GM19099 (cell line): ENCODE results near the gene IRF7.

ENCODE experiments used
- POLR2A ChIP-seq: IDR thresholded peaks from 3 replicates; pipeline ENCODE4 v1.6.1; 2011; ENCODE audit warnings: low read depth; ENCODE audit not compliant: insufficient read length; ENCODE audit errors: extremely low read depth

The IRF7 gene

DNA sequence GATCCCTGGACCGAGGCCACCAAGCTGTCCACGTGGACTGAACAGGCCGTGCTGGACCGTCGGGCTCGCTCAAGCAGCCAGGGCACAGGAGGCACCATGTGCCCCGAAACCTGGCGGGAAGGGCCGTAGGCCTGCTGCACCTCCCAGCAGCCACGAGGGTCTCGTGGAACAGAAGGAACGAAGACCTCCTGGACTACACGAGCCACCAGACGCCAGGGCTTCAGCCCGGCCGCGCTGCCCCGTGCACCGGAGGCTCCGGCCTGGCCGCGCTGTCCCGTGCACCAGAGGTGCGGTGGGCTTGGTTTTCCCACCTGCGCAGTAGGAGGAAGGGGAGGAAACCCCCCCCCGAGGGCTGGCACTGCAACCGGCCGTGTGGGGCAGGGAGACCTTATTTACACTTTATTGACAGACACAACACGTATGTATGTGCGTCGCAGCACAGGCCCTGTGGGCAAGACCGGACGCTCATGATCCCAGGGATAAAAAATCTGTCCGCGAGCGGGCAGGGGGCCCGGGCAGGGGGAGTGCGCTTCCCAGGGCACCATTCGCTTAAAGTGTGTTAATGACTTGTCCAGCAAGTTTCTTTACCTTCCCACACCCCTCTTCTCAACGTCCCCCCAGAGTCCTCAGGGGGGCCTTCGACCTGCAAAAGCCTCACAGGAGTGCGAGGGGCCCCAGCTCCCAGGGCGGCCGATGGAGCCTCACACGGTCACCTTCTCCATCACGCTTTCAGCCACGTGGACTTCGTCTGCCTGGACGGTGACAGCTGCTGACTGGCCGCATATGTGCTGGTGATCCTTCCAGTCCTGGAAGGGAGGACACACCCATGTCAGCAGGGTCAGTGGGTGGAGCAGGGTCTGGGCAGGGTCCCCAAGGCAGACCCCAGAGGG is 28.3 kb upstream of the IRF7 start:
- no peak for TF ChIP-seq POLR2A

DNA sequence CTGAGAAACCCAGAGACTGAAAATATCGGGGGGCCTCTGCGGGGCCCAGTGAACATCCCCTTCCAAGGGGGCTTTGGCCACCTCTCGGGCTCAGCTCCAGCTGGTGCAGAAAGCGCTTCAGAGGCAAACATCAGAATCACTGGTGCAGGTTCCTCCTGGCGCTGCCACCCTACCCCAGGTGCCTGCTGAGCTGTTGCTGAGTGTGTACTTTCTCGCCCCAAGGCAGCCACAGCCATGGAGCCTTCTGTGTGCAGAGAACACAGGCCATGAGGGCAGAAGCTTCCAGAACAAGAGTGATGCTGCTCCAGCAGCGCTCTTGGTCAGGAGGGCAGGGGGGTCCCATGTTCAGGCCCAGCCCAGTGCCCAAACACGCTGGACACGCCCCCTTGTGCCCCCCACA is 27.6 kb upstream of the IRF7 start:
- TF ChIP-seq POLR2A, result no peak

DNA sequence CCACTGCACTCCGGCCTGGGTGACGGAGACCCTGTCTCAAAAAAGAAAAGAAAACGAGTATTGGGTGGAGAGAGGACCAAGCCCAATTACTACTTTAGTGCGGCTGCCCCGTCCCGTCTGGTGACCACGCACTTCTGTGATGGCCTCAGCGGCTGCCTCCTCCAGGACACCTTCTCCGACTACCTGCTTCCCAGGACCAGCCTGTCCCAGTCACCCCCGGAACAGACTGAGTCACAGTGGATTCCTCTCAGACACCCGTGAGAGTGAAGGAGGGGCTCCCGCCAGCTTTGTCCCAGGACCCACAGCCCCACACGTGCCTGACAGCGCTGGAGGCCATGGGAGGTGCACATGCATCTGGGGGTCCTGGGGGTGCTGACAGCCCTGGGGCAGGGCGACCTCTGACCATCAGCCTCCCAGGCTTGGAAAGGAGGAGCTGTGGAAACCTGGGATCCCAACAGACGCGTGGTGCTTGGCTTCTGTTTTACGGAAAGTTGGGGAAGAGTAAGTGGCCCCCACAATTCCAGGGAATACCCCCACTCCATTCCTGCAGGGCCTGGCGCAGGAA is 26.1 kb upstream of the IRF7 start:
- no peak for TF ChIP-seq POLR2A

DNA sequence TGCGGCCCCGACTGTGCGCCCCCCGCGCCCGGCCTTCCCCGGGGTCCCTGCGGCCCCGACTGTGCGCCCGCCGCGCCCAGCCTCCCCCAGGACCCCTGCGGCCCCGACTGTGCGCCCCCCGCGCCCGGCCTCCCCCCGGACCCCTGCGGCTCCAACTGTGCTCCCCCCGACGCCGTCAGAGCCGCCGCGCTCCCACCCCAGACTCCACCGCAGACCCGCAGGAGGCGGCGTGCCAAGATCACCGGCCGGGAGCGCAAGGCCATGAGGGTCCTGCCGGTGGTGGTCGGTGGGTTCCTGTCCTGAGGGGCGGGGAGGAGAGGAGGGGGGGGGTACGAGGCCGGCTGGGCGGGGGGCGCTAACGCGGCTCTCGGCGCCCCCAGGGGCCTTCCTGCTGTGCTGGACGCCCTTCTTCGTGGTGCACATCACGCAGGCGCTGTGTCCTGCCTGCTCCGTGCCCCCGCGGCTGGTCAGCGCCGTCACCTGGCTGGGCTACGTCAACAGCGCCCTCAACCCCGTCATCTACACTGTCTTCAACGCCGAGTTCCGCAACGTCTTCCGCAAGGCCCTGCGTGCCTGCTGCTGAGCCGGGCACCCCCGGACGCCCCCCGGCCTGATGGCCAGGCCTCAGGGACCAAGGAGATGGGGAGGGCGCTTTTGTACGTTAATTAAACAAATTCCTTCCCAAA is 24.4 kb upstream of the IRF7 start:
- no peak for TF ChIP-seq POLR2A

DNA sequence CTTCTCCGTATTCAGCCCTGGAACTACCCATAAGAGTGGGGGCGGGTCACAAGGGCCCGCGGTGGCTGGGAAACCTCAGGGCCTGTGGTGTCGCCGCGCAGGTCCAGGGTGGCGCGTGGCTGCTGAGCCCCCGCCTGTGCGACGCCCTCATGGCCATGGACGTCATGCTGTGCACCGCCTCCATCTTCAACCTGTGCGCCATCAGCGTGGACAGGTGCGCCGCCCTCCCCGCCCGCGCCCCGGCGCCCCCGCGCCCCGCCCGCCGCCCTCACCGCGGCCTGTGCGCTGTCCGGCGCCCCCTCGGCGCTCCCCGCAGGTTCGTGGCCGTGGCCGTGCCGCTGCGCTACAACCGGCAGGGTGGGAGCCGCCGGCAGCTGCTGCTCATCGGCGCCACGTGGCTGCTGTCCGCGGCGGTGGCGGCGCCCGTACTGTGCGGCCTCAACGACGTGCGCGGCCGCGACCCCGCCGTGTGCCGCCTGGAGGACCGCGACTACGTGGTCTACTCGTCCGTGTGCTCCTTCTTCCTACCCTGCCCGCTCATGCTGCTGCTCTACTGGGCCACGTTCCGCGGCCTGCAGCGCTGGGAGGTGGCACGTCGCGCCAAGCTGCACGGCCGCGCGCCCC is 23.7 kb upstream of the IRF7 start:
- no peak for TF ChIP-seq POLR2A

DNA sequence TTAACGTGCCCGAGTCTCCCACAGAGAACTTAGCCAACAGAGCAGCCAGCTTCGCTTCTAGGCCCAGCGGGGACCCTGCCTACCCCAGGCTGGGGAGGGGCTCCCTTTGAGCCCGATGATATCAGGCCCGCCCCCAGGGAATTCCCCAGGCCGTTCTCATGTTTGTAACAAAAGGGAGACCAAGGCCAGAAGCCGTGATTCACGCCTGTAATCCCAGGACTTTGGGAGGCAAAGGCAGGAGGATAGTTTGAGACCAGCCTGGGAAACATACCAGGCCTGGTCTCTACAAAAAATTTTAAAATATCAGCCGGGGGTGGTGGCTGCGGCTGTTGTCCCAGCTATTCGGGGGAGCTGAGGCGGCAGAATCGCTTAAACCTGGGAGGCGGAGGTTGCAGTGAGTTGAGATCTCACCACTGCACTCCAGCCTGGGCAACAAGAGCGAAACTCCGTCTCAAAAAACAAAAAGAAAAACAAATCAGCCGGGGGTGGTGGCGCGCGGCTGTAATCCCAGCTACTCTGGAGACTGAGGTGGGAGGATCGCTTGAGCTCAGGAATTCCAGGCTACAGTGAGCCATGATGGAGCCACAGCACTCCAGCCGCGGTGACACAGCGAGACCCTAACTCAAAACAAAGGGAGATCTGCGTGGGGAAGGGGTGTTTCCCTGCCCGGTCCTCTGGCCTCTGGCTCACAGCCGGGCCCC is 23.0 kb upstream of the IRF7 start:
- no peak for TF ChIP-seq POLR2A

DNA sequence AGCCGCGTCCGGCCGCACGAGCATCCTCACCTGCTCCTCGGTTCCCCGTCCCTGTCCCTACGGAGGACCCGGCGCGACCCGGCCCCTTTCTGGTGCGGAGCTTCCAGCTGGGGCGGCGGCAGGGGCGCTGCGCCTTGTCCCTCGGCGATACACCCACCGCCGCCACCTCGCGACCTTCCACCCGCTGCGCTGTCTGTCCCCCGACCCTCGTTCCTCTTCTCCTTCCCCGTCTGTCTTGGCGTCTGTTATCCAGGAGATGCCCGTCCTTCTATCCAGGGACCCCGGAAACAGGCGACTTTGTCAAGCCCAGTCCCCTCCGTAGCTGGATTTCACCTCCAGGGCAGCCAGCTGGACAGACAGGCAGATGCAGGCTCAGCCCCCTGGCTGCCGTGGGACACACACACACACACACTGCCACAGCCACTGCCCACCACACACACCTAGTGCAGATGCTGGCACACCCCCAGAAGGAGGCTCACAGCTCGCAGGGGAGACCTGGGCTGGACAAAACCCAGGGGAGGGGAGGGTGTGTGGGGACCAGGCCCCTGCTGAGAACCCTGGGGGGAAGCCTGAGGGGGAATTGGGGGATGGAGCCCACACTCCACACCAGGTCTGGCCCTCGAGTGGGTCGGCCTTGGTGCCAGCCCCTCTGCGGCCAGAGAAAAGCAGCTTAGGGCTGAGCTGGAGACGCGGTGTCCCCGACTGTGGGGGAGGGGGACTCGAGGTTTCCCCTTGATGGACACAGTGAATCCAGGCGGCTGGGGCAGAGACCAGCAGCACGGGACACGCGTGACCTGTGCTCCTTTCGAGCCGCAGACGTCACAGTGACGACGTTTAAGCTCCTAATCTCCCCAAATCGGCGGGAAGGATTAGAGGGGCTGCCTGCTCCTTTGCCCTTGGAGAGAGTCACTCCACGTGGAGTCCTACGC is 22.1 kb upstream of the IRF7 start:
- TF ChIP-seq POLR2A, result no peak

DNA sequence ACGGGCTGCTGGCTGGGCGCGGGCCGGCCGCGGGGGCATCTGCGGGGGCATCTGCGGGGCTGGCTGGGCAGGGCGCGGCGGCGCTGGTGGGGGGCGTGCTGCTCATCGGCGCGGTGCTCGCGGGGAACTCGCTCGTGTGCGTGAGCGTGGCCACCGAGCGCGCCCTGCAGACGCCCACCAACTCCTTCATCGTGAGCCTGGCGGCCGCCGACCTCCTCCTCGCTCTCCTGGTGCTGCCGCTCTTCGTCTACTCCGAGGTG is 21.5 kb upstream of the IRF7 start:
- no peak for TF ChIP-seq POLR2A

DNA sequence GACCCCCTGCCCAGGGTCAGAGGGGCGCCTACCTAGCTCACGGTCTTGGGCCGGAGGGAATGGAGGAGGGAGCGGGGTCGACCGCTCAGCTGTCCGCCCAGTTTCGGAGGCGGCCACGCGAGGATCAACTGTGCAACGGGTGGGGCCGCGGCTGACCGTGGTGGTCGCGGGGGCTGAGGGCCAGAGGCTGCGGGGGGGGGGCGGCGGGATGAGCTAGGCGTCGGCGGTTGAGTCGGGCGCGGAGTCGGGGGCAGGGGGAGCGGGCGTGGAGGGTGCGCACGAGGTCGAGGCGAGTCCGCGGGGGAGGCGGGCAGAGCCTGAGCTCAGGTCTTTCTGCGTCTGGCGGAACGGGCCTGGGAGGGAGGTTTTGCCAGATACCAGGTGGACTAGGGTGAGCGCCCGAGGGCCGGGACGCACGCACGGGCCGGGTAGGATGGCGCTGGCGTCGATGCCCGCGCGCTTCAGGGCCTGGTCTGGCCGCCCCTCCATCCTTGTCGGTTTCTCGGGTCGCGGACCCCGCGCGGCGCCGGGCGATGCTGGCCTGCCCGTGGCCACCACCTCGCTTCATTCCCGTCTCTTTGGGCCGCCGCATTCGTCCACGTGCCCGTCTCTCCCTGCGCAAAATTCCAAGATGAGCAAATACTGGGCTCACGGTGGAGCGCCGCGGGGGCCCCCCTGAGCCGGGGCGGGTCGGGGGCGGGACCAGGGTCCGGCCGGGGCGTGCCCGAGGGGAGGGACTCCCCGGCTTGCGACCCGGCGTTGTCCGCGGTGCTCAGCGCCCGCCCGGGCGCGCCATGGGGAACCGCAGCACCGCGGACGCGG is 21.0 kb upstream of the IRF7 start, which contains the start of gene DRD4:
TSS of gene DRD4 (plus strand) at position 759 of the 822 bp plus-strand sequence. CDS start at position 795, 36 bp downstream.
- TF ChIP-seq POLR2A, result no peak

DNA sequence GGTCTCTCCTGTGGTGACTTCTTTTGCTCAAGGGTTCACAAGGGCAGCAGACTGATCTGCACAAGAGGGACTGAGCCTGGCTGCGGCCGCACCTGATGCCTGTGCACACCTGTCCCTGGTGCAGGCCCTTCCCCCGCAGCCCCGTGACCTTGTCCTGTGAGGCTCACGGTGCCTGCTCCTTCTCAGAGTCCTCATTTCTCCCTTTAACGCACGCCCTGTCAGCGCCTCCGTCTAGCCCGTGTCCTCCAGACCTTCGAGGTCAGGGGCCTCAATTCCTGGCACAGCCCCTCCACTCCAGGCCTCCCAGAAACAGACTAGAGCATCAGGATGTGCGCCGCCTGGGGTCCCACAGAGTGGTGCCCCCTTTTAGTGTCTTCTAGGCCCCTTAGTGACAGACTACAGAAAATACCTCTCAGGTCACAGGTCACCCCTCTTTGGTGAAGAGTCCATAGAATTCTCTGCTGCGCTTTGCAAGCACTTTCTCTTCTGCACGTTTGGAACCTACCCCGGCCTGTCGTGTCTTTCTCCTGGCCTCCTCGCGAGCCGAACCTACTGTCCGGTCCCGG is 20.3 kb upstream of the IRF7 start:
- no peak for TF ChIP-seq POLR2A

DNA sequence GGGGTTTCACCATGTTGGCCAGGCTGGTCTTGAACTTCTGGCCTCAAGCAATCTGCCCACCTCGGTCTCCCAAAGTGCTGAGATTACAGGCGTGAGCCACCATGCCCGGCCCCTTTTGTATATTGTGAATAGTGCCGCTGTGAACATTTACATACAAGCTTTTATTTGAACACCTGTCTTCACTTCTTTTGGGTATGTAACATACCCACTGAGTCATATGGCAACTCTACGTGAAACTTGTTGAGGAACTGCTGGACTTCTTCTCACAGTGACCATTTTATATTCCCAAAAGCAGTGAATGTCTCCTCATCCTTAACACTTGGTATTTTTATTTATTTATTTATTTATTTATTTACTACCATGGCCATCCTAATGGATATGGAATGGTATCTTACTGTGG is 15.1 kb upstream of the IRF7 start:
- no peak for TF ChIP-seq POLR2A

DNA sequence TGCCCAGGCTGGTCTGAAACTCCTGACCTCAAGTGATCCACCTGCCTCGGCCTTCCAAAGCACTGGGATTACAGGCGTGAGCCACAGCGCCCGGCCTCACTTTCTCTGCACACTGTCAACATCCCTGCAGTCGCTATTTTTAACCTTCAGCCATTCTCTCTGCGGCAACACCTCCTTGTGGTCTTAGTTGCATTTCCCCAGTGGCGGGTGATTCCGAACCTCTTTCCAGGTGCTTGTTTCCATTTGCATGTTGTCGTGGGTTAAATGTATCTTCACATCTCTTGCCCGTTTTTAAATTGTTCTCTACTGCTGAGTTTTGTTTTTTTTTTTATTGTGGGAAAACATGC is 13.5 kb upstream of the IRF7 start:
- TF ChIP-seq POLR2A, result no peak

DNA sequence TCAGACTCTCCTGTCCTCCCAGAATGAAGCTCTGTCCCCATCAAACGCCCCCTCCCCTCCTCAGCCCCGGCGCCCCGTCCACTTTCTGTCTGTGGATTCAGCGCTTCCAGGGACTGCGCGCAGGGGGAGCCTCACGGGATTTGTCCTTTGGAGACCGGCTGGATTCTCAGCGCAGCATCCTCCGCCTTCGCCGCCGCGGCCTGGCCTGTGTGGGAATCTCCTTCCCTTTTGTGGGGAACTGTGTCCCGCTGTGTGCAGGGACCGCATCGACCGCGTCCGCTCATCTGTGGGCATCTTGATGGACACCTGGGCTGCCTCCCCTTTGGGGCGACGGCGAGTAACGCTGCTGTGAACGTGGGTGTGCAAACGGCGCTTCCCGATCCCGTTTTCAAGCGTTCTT is 12.3 kb upstream of the IRF7 start:
- TF ChIP-seq POLR2A, result no peak
